NCI-H446 (cell line): ENCODE data around the gene PSME3.

Source experiments
- DNase-seq, 2 experiments: peaks; one replicate each; lab custom pipeline; 2025; lab: John Stamatoyannopoulos, UW

The PSME3 gene

DNA sequence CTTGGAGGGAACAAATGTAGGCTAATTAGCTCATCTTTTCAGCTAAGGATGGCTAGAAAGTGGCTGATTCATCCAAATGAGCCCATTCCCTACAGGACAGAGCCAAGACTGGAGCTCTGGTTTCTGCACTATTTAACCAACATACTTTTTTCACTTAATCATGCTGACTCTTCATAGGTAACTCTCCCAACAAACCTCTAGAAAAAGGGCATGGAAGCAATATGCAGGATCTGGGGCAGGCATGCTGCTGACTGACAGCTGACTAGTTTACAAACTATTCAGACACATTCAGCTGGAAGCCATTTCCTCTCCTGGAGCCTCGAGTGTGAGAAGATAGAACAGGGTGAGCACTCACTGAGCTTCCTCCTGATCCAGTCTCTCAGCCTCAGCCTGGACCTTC, 15.3 kb upstream of the PSME3 start:
- no peak for DNase-seq

DNA sequence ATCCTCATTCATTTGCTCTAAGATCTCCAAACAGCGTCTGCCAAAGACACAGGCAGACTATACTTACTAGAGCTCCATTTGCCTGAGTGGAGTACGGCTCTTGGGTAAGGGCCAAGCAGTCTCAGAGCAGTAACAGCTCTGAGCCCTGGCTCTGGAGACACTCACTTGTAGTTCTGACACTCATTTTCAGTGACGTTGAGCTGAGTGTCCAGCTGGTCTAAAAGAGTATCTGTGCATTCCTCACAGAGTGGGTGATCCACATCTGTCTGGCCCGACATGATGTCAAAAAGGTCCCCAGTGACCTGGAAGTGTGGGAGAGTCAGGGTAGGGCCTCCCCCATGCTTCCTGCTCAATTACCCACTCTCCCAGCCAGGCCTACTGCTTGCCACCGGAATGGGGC, 14.8 kb upstream of the PSME3 start:
- no peak for DNase-seq

DNA sequence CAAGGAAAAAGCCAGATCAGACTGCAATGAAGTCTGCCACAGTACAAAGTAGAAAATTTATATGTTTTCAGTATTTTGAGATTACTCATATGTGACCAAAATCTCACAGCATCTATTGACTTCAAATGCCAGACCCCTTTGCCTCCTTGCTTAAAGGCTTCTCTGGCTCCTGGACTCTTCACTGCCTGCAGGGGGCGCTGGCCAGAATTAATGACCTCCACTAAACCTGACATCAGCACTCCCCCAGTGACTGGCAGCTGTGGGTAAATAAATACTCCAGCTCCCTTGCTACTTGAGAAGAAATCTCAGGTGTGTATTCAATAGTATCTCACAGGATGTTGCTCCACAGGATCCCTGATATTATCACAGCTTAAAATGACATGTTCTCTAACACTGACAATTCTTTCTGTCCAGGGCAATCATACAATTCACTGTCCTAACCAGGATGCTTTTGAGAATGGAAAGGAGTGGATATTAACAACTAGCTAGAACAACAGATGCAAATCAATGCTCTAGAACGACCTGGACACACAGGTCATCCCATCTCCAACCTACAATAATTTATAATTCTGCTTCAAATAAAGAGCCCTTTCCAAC, 13.2 kb upstream of the PSME3 start:
- peak; percentile 6 to 25 for DNase-seq

DNA sequence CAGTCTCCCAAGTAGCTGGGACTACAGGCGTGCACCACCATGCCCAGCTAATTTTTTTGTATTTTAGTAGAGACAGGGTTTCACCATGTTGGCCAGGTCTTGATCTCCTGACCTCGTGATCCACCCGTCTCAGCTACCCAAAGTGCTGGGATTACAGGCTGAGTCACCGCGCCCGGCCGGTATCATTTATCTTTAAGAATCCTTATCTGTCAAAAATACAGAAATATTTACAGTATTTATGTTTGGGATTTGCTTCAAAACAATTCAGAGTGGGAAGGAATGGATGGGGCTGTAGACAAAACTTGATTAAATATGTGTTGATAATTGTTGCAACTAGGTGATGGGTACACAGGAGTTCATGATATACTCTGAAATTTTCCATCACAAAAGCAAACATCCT, 12.0 kb upstream of the PSME3 start:
- no peak for DNase-seq

DNA sequence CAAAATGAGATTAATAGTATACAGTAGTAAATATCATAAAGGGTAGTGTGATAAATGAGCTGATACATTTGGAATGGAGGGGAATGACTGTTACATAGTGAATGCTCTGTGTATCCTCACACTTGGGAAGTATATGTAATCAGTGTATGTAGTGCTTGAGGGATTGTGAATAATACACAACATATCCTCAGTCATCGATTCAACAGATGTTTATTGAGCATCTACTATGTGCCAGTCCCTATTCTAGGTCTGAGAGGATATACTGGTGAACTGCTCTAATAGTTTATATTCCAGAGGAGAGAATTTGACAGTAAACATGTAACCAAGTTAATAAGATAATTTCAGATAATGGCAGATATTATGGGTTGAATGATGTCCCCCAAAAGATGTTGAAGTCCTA, 5.7 kb upstream of the PSME3 start:
- DNase-seq, result no peak

DNA sequence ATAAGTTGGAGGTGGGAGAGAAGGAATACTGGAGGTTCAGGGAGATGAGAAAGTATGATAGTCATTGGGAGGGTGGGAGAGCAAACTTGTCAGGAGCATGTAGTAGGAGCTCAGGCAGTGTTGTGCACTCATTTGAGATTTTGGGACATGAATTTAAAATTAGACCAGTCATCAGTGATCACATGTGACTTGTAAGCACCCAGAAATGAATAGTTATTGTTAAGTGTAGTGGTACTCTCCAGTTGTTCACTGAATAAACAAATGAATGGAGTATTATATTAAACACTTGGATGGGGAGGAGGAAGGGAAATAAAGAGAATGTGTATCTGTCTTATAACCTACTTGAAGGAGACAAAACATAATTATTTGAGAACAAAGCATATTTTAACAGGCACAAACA, 2.2 kb upstream of the PSME3 start:
- DNase-seq, result no peak

DNA sequence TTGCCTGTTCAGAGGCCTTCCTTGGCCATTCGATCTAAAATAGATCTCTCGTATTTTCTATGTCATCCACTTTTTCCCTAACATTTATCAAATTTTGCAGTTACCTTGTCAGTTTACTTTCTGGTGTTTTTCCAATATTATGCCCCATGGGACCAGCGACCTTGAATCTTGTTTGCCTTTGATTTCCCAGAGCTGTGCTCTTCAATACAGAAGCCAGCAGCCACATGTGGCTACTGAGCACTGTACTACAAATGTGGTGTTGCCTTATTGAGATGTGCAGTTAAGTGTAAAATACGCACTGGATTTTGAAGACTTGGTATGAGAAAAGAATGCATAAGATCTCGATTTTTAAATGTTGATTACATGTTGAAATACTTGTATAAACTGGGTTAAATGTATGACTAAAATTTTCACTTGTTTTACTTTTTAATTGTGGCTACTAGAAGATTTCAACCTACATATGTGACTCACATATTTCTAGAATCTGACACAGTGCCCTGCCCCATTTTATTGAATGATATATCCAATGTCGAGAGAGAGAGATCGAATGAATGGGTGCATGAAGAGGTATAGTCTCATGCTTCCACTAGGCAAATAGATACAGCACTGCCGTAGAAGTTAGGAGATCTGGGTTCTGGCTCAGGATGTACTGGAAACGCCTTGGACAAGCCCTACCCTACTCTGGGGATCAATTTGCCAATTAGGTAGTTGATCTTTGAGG, 824 bp upstream of the PSME3 start:
- DNase-seq, result no peak

DNA sequence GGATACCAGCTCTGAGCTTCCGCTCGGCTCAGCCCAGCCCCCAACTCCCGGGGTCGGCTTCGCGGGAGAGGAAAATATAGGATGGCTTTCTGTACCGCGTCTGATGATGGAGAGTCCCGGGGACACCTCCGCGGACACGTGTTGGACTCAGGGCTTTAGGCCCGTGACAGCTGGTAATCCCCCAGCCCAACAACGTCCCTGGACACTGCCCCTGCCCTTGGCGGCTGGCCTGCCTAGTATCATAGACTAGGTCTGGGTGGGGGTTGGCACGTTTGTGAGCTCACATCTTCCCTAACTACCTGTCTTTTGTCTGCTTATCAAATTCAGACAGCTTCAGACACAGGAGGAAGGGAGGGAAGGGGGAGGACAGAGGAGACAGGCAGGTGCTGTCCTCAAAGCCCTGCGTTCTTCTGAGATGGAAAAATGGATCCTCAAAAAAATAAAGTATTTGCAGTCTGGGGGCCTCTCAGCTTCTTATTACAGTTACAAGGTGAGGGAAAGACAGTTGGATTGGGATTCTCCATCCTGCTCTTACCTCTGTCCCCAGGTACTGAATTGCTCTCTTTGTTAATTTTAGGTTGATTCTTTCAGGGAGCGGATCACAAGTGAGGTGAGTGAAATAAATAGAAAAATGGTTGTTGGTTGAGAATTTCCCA, 698 bp downstream of the PSME3 start:
- no peak for DNase-seq

DNA sequence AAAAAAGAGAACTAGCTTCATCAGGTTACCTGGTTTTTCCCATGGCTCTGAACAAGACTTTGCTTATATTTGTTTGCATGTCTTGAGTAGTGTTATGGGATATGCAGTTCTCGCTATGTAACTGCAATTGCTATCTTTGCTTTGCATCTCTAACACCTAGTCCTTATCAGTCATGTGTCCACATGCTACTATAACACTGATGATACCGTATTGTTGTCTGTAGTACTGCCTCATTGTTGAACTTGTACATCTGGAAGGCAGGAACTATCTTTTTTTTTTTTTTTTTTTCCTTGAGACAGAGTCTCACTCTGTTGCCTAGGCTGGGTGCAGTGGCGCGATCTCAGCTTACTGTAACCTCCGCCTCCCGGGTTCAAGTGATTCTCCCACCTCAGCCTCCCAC, 2.5 kb downstream of the PSME3 start:
- no peak for DNase-seq

DNA sequence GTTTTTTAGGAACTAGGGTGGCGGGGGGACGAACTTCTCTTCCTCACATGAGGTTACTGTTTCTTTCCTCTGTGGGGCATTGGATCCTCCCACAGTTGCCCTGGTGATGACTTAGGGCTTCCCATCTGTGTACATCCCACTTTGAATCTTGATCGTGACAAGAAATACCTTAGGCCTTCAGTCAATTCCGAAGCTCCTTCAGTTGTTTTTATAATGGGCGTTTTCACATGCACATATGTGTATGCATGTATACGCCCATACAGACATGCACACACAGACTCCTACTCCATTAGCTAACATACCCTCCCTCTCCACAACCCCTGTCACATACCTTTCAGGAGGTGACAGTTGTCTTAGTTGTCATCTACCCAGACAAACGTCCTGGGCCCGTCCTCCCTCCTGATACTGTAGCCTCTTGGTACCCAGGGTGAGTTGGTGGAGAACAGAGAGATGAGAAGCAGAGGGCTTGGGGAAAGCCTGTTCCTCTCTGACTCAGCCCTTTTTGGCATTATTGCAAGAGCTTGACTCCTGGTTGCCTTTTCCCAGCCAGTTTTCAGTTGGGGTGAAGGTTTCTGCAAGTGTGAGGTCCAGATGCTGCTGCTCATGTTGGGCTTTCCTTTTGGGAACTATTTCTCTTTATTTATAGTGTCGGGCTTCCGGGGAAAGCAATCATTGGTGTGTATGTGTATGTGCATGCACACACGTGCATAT, 8.9 kb downstream of the PSME3 start:
- DNase-seq, result no peak

DNA sequence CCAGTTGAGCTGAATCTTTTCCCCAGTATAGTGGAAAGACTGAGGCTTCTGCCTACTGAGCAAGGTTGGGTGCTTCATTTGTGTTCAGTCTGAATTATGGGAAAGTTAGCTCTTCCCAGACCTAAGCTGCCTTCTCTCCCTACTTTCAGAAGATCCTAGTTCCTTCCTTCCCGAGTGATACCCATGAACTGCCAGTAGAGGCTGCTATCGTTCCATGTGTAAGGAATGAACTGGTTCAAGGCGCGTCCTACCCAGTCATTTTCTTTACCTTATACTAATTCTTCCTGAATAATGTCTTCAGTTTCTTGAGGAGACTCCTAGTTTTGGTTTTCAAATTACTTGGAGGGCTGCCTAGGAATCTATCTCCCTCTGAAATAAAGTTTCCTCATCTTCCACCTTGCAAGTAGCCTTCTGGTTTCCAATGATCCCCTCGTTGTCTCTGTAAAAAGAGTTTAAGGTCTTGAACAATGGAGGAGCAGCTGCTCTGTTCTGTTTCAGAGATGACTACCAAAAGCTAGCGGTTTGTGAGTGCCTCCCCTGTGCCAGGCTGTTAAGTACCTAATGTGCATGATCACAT, 10.2 kb downstream of the PSME3 start:
- DNase-seq, result peak; percentile 4 to 11

DNA sequence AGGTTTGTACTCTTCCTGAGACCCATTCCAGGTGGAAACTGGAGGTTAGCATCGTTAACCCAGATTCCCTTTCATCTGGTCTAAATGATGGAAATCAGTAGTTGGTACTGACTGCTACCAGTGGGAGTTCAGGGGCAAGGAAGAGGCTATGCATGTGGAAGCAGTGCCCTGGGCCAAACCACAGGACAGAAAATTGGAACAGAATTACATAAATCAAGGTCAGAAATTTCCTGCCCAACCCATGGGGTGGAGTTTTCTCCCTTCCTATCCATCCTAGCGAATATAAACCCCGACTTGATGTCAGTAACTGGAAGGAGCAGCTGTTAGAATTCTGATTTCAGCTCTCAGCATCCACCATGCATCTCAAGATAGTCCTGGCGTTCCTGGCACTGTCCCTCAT, 11.1 kb downstream of the PSME3 start, which contains the start of gene AOC2:
AOC2 (plus strand) TSS at position 310 of the 400 bp plus-strand sequence; CDS start at position 357, 47 bp downstream.
- no peak for DNase-seq

DNA sequence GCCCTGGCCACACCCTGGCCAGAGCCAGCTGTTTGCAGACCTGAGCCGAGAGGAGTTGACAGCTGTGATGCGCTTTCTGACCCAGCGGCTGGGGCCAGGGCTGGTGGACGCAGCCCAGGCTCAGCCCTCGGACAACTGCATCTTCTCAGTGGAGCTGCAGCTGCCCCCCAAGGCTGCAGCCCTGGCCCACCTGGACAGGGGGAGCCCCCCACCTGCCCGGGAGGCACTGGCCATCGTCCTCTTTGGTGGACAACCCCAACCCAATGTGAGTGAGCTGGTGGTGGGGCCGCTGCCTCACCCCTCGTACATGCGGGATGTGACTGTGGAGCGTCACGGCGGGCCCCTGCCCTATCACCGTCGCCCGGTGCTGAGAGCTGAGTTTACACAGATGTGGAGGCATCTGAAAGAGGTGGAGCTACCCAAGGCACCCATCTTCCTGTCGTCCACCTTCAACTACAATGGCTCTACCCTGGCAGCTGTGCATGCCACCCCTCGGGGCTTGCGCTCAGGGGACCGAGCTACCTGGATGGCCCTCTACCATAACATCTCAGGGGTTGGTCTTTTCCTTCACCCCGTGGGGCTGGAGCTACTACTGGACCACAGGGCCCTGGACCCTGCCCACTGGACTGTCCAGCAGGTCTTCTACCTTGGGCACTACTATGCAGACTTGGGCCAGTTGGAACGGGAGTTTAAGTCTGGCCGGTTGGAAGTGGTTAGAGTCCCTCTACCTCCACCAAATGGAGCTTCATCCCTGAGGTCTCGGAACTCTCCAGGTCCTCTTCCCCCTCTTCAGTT, 11.8 kb downstream of the PSME3 start:
- no peak for DNase-seq

DNA sequence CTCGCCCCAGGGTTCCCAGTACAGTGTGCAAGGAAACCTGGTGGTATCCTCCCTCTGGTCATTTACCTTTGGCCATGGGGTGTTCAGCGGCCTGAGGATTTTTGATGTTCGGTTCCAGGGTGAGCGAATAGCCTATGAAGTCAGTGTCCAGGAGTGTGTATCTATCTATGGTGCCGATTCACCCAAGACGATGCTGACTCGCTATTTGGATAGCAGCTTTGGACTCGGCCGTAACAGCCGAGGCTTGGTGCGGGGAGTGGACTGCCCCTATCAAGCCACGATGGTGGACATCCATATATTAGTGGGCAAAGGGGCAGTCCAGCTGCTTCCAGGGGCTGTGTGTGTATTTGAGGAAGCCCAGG, 12.3 kb downstream of the PSME3 start:
- no peak for DNase-seq

DNA sequence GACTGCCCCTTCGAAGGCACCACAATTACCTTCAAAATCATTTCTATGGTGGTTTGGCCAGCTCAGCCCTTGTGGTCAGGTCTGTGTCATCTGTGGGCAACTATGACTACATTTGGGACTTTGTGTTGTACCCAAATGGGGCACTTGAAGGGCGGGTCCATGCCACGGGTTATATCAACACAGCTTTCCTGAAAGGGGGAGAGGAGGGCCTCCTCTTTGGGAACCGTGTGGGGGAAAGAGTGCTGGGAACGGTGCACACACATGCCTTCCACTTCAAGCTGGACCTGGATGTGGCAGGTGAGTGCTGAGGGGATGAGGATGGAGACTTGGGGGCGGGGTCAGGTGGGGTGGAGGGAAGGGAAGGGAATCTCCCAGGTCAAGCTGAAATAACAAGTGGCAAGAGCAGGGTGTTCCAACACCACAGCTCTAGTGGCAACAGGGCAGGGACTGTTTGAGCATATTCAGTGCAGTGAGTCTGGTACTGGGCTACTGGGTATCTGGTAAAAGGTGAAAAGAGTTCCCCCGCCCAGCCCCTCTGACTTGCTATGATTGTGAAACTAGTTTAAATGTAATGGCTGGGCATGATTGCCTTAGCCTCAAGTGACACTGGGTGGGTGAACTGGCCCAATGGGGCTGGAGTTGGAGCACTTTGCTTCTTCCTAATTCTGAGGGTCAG, 12.9 kb downstream of the PSME3 start:
- DNase-seq, result no peak

DNA sequence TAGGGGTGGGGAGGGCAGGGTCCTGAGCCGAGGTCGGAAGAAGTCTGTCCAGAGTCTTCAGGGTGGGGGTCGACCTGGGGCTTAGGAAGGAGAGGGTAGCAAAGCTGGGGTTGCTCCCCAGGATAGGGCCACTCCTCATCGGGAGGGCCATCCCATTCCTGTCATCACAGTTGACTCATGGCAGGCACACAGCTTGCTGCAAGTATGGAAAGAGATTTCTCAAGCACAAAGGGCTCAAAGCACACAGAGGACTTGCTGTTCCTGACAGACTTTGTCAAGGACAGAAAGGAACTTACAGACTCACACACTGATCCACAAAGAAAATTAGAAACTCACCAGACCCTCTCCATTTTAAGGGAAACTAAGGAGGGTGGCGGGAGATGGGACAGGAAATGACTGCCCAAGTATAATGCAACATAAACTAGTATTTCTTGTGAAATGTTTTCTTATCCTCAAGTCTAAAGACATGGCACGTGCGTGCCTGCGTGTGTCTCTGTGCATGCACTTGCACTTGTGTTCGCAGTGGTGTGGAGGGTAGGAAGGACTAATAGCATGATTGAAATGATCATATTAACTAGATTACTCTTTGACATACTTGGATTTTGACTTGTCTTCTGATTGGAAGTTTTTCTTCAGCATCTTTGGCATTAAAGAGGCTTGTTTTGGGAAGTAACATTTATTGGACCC, 13.5 kb downstream of the PSME3 start:
- no peak for DNase-seq

DNA sequence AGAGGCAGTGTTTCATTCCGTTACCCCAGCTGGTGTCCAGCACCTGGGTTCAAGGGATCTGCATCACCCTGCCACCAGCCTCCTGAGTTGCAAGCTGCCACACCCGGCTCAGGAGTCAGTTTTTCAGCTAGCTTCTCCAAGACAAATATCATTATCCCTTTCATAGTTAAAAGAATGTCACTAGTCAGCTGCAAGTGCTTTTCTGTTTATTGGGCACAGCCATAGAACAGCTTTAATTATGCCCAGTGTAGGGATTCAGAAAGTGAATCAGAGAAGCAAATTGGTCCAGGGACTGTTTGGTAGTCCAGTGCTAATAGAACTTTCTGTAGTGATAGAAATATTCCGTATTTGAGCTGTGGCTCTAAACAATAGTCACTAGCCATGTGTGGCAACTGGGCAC, 14.9 kb downstream of the PSME3 start:
- no peak for DNase-seq

DNA sequence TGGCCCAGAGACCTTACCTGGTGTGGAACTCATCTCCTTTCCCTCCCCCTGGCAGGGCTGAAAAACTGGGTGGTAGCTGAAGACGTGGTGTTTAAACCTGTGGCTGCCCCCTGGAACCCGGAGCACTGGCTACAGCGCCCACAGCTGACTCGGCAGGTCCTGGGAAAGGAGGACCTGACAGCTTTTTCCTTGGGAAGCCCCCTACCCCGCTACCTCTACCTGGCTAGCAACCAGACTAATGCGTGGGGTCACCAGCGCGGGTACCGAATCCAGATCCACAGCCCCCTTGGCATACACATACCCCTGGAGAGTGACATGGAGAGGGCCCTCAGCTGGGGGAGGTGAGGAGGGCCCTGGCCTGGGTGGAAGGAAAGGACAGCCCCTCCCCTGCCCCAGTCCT, 15.8 kb downstream of the PSME3 start:
- no peak for DNase-seq

DNA sequence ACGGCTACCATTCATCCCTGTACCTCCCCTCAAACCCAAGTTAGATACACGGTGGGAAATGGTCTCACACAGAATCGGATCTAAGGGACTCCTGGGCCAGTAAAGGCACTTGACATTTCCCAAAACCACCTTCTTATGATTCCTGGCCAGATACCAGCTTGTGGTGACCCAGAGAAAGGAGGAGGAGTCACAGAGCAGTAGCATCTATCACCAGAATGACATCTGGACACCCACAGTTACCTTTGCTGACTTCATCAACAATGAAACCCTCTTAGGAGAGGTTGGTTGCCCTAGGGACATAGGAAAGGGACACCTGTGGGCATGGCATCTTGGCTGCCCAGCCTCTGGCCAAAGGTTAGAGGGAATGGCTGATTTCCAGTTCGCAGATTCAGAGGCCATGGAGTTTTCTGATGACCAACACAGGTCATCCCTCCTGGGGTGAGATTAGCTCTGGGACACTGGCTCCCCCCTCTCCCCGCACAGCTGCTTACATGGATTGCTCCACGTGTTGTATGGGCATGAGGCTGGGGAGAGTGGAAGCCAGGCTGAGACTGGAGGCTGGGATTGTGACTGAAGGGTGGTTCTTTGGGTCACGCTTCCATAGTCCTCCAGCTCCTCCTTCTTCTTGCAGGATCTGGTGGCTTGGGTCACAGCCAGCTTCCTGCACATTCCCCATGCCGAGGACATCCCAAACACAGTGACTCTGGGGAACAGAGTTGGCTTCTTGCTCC, 16.4 kb downstream of the PSME3 start:
- DNase-seq, result no peak

DNA sequence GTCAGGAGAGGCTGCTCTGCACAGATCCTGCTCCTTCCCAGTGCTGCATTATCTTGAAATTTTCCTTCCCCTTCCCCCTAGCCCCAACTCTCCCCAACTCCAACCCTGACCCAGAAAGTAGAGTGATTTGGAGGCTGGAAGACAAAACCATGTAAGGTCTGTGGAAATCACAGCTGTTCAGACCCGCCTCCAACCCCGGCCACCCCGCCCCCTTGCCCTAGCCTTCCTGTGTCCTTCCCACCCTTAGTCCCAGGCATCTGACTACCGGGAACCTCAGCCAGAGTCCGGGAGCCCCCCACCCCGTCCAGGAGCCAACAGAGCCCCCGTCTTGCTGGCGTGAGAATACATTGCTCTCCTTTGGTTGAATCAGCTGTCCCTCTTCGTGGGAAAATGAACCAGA, 17.8 kb downstream of the PSME3 start, which contains the start of gene AOC3:
AOC3 (plus strand) TSS at position 246 of the 400 bp plus-strand sequence; CDS start at position 391, 145 bp downstream.
- no peak for DNase-seq
